CD4-positive, alpha-beta T cell (primary cell): ENCODE measurements around the gene CCR6. TPM values are rescaled to one million over a fixed set of nuclear protein-coding genes. Genes with fewer than 3 reads are reported as not detected.

Experiments used
- ATAC-seq: fragments of 200-7000 bp; cut with Tn5 transposase; one replicate; pipeline ENCODE4 v1.10.0; 2022; ENCODE audit warnings: mild to moderate bottlenecking; ENCODE audit not compliant: poor library complexity
- CTCF ChIA-PET: fragments of 350-600 bp; sonication (Branson Sonifier 250); formaldehyde crosslinking; loops from one replicate; lab custom pipeline; 2021; ENCODE audit warnings: antibody characterized with exemption, inconsistent platforms; lab: Charles Lee
- POLR2A ChIA-PET: fragments of 350-600 bp; sonication (Branson Sonifier 250); formaldehyde crosslinking; loops from one replicate; lab custom pipeline; 2021; ENCODE audit warnings: antibody characterized with exemption, inconsistent platforms; lab: Charles Lee
- DNase-seq, 14 experiments: peaks; one replicate each; pipeline ENCODE4 v3.0.0-alpha.2; 2013 to 2020; ENCODE audit warnings: mixed read lengths in 2 of 14
- H3K27ac ChIP-seq, 2 donors: one replicate each; pipeline versions ENCODE4 v1.5.1 to v1.7.0; 2013; ENCODE audit warnings: low read length in 2 of 2, low read depth in 1 of 2, mild to moderate bottlenecking in 1 of 2
- H3K27me3 ChIP-seq, 2 experiments: 1 replicate in 1 of 2; 2 replicates in 1 of 2; pipeline versions ENCODE4 v1.6.1 to v1.7.0; 2013; ENCODE audit warnings: low read length in 2 of 2, control low read depth in 1 of 2, mild to moderate bottlenecking in 1 of 2, moderate library complexity in 1 of 2; ENCODE audit not compliant: insufficient read depth in 2 of 2, control insufficient read depth in 1 of 2
- H3K36me3 ChIP-seq: one replicate; pipeline ENCODE4 v1.6.1; 2013; ENCODE audit warnings: low read length, control low read depth; ENCODE audit not compliant: insufficient read depth
- H3K4me1 ChIP-seq: one replicate; pipeline ENCODE4 v1.6.1; 2013; ENCODE audit warnings: low read length, control low read depth; ENCODE audit not compliant: insufficient read depth
- H3K4me3 ChIP-seq: one replicate; pipeline ENCODE4 v1.5.1; 2013; ENCODE audit warnings: mild to moderate bottlenecking, low read length, moderate library complexity
- H3K9me3 ChIP-seq, 2 experiments: 1 replicate in 1 of 2; 2 replicates in 1 of 2; pipeline versions ENCODE4 v1.6.1 to v1.7.0; 2013; ENCODE audit warnings: low read length in 2 of 2, mild to moderate bottlenecking in 2 of 2, control low read depth in 1 of 2, moderate library complexity in 1 of 2; ENCODE audit not compliant: control insufficient read depth in 1 of 2, insufficient read depth in 1 of 2
- H3K27ac Mint-ChIP-seq: one replicate; pipeline ENCODE4 v1.8.0; 2020; ENCODE audit warnings: mixed read lengths
- H3K27me3 Mint-ChIP-seq: one replicate; pipeline ENCODE4 v1.8.0; 2021; ENCODE audit warnings: mixed read lengths
- H3K36me3 Mint-ChIP-seq: one replicate; pipeline ENCODE4 v1.8.0; 2021; ENCODE audit warnings: low read depth, mixed read lengths
- H3K4me1 Mint-ChIP-seq: one replicate; pipeline ENCODE4 v1.8.0; 2021; ENCODE audit warnings: low read depth, mixed read lengths
- H3K4me3 Mint-ChIP-seq: one replicate; pipeline ENCODE4 v1.8.0; 2020; ENCODE audit warnings: mild to moderate bottlenecking, mixed read lengths
- H3K9me3 Mint-ChIP-seq: one replicate; pipeline ENCODE4 v1.8.0; 2020; ENCODE audit warnings: mixed read lengths
- intact Hi-C, 2 experiments: fragments of 100-400 bp; cut with DNase I in 1 of 2; cut with micrococcal nuclease in 1 of 2; formaldehyde crosslinking; loops; one replicate each; pipeline versions ENCODE4 v1.15.1 to v1.9.0; 2023 to 2025; cut with DNase I, micrococcal nuclease
- total RNA-seq, 174 experiments: library from RNA in 2 of 174; stranded (reverse) in 2 of 174; gene quantifications; one replicate each; pipeline ENCODE4 v1.2.3 and lab custom pipeline; 2021 to 2026
- TF ChIP-seq, protein P1 (sequence below): fragments of 200-600 bp; IDR thresholded peaks from one replicate; pipeline ENCODE4 v1.8.0; 2022; ENCODE audit warnings: antibody characterized with exemption, mild to moderate bottlenecking

CCR6 gene
- total RNA-seq, 2 experiments from 2014 or later, result 13.6 to 15.9 TPM

GRCh38 chr6:167095888-167096287, 27.0 kb upstream of the CCR6 start:
- no peak for DNase-seq
- Histone ChIP-seq H3K9me3 (no peaks in the 10 kb centered on the region), H3K27me3 (no peaks in the 10 kb centered on the region), H3K4me1 (peaks cover 71% of the 10 kb centered on the region), H3K36me3 (no peaks in the 10 kb centered on the region), H3K27ac (no peak overlapping the region), H3K4me3 (no peak overlapping the region)
- no peak overlapping the region for H3K4me3 Mint-ChIP-seq
- no peaks in the 10 kb centered on the region for H3K9me3 Mint-ChIP-seq
- H3K4me1 Mint-ChIP-seq, result peaks cover 70% of the 10 kb centered on the region
- H3K27me3 Mint-ChIP-seq, result no peaks in the 10 kb centered on the region
- ChIA-PET CTCF (no interaction called here), POLR2A (interaction anchor here (1.0 kb wide), 1 partner anchor 10 kb away, joined by 3 read pairs; no protein-coding TSS in a partner anchor)
- intact Hi-C loops, result no loop called here
- TF ChIP-seq, protein P1, sequence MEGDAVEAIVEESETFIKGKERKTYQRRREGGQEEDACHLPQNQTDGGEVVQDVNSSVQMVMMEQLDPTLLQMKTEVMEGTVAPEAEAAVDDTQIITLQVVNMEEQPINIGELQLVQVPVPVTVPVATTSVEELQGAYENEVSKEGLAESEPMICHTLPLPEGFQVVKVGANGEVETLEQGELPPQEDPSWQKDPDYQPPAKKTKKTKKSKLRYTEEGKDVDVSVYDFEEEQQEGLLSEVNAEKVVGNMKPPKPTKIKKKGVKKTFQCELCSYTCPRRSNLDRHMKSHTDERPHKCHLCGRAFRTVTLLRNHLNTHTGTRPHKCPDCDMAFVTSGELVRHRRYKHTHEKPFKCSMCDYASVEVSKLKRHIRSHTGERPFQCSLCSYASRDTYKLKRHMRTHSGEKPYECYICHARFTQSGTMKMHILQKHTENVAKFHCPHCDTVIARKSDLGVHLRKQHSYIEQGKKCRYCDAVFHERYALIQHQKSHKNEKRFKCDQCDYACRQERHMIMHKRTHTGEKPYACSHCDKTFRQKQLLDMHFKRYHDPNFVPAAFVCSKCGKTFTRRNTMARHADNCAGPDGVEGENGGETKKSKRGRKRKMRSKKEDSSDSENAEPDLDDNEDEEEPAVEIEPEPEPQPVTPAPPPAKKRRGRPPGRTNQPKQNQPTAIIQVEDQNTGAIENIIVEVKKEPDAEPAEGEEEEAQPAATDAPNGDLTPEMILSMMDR, result no peak
- no peak for ATAC-seq
- no peaks in the 10 kb centered on the region for H3K36me3 Mint-ChIP-seq
- H3K27ac Mint-ChIP-seq, result no peak overlapping the region

DNA sequence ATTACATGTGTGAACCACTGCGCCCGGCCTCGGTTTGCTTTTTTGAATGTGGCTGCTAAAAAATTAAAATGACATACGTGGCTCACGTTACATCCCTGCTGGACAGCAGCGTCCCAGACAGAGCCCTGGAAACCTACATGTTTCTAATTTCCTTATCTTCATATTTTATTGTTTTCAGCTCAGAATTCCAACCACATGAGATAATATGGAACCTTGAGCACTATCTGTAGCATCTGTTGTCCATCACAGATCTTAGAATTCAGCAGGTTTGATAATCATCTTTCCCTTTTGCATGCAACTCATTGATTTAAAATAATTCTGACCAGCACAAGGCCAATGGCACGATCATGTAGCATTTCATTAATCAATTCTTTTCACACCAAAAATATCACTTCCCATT, 25.9 kb upstream of the CCR6 start:
- Histone ChIP-seq H3K9me3 (no peaks in the 10 kb centered on the region), H3K4me1 (peaks cover 60% of the 10 kb centered on the region), H3K4me3 (no peak overlapping the region), H3K27ac (no peak overlapping the region), H3K27me3 (no peaks in the 10 kb centered on the region), H3K36me3 (no peaks in the 10 kb centered on the region)
- ChIA-PET CTCF (no interaction called here), POLR2A (no interaction called here)
- intact Hi-C loops, result no loop called here
- TF ChIP-seq, protein P1, result no peak
- H3K4me3 Mint-ChIP-seq, result no peak overlapping the region
- no peaks in the 10 kb centered on the region for H3K36me3 Mint-ChIP-seq
- H3K27me3 Mint-ChIP-seq, result no peaks in the 10 kb centered on the region
- ATAC-seq (no peak), DNase-seq (no peak)
- H3K27ac Mint-ChIP-seq, result no peak overlapping the region
- no peaks in the 10 kb centered on the region for H3K9me3 Mint-ChIP-seq
- H3K4me1 Mint-ChIP-seq, result peaks cover 59% of the 10 kb centered on the region

GRCh38 chr6:167097770-167098169, 25.1 kb upstream of the CCR6 start:
- Histone ChIP-seq H3K4me3 (no peak overlapping the region), H3K27me3 (no peaks in the 10 kb centered on the region), H3K9me3 (no peaks in the 10 kb centered on the region), H3K27ac (no peak overlapping the region), H3K4me1 (peaks cover 54% of the 10 kb centered on the region), H3K36me3 (no peaks in the 10 kb centered on the region)
- intact Hi-C loops, result no loop called here
- H3K36me3 Mint-ChIP-seq, result no peaks in the 10 kb centered on the region
- no peak overlapping the region for H3K4me3 Mint-ChIP-seq
- no peaks in the 10 kb centered on the region for H3K9me3 Mint-ChIP-seq
- DNase-seq (no peak), ATAC-seq (no peak)
- H3K27ac Mint-ChIP-seq, result no peak overlapping the region
- peaks cover 54% of the 10 kb centered on the region for H3K4me1 Mint-ChIP-seq
- no peaks in the 10 kb centered on the region for H3K27me3 Mint-ChIP-seq
- TF ChIP-seq, protein P1, result no peak
- POLR2A ChIA-PET, result interaction anchor here (1.1 to 1.3 kb wide), 2 partner anchors 15 to 56 kb away, joined by 3 to 5 read pairs; no protein-coding TSS in a partner anchor
- CTCF ChIA-PET, result no interaction called here
